Adipocyte (in vitro differentiated cells): ENCODE data around the gene ACAD8.

Source experiments
- DNase-seq: peaks from one replicate; pipeline ENCODE4 v3.0.0-alpha.2; 2015; ENCODE audit warnings: low read depth
- H3K27me3 ChIP-seq: replicated peaks from 2 replicates; pipeline ENCODE4 v1.7.0; 2013; ENCODE audit warnings: mild to moderate bottlenecking, low read length, moderate library complexity; ENCODE audit not compliant: control insufficient read depth, insufficient read depth
- H3K36me3 ChIP-seq: 2 replicates; pipeline ENCODE4 v1.7.0; 2013; ENCODE audit warnings: low read length, mild to moderate bottlenecking, moderate library complexity; ENCODE audit not compliant: control insufficient read depth, insufficient read depth, severe bottlenecking
- H3K4me1 ChIP-seq: 2 replicates; pipeline ENCODE4 v1.7.0; 2013; ENCODE audit warnings: mild to moderate bottlenecking, low read length, moderate library complexity; ENCODE audit not compliant: control insufficient read depth, insufficient read depth
- H3K4me3 ChIP-seq: 2 replicates; pipeline ENCODE4 v1.7.0; 2013; ENCODE audit warnings: mild to moderate bottlenecking, low read length, moderate library complexity
- H3K9ac ChIP-seq: 2 replicates; pipeline ENCODE4 v1.7.0; 2013; ENCODE audit warnings: mild to moderate bottlenecking, low read length, moderate library complexity
- H3K9me3 ChIP-seq: 2 replicates; pipeline ENCODE4 v1.7.0; 2013; ENCODE audit warnings: mild to moderate bottlenecking, low read length, moderate library complexity; ENCODE audit not compliant: control insufficient read depth

ACAD8 gene

GRCh38 chr11:134253188-134253993 lies at the start of gene ACAD8, which contains the start of gene THYN1:
Gene ACAD8, plus strand, starts transcription at chr11:134253568. Its CDS starts 33 bp downstream, at chr11:134253601.
Gene THYN1, minus strand, starts transcription at chr11:134253352. Its CDS starts 470 bp downstream, at chr11:134252882.
- Histone ChIP-seq H3K4me3 (peak within 1 kb of the TSS; percentile 97), H3K27me3 (no peaks in the 10 kb centered on the region), H3K36me3 (peaks cover 30% of the 10 kb centered on the region), H3K9me3 (no peaks in the 10 kb centered on the region), H3K9ac (peak within 1 kb of the TSS; percentile 89), H3K4me1 (peaks cover 39% of the 10 kb centered on the region)
- peak; percentile 99 for DNase-seq

- no peak overlapping the region for H3K4me3 ChIP-seq
- no peaks in the 10 kb centered on the region for H3K4me1 ChIP-seq
- H3K36me3 ChIP-seq, result peaks cover 85% of the 10 kb centered on the region
- H3K9ac ChIP-seq, result no peak overlapping the region
- DNase-seq, result no peak
- no peaks in the 10 kb centered on the region for H3K27me3 ChIP-seq
- no peaks in the 10 kb centered on the region for H3K9me3 ChIP-seq
Observed at GRCh38 chr11:134205729-134206128, 47.6 kb upstream of the ACAD8 start.

GRCh38 chr11:134206185-134206584 lies 47.2 kb upstream of the ACAD8 start:
- H3K4me1 ChIP-seq, result no peaks in the 10 kb centered on the region
- no peak overlapping the region for H3K4me3 ChIP-seq
- H3K9ac ChIP-seq, result no peak overlapping the region
- H3K9me3 ChIP-seq, result no peaks in the 10 kb centered on the region
- no peaks in the 10 kb centered on the region for H3K27me3 ChIP-seq
- peaks cover 83% of the 10 kb centered on the region for H3K36me3 ChIP-seq
- DNase-seq, result no peak

- Histone ChIP-seq H3K4me1 (no peaks in the 10 kb centered on the region), H3K9ac (no peak overlapping the region), H3K4me3 (no peak overlapping the region), H3K36me3 (peaks cover 72% of the 10 kb centered on the region), H3K27me3 (no peaks in the 10 kb centered on the region), H3K9me3 (no peaks in the 10 kb centered on the region)
- DNase-seq, result peak; percentile 43
Observed at GRCh38 chr11:134207538-134208239, 45.7 kb upstream of the ACAD8 start.

- peaks cover 39% of the 10 kb centered on the region for H3K36me3 ChIP-seq
Observed at GRCh38 chr11:134215836-134216235, 37.5 kb upstream of the ACAD8 start.

GRCh38 chr11:134216816-134217215 lies 36.6 kb upstream of the ACAD8 start:
- no peaks in the 10 kb centered on the region for H3K4me1 ChIP-seq
- no peaks in the 10 kb centered on the region for H3K9me3 ChIP-seq
- H3K9ac ChIP-seq, result no peak overlapping the region
- no peak for DNase-seq
- no peaks in the 10 kb centered on the region for H3K27me3 ChIP-seq
- peaks cover 35% of the 10 kb centered on the region for H3K36me3 ChIP-seq
- no peak overlapping the region for H3K4me3 ChIP-seq

More at GRCh38 chr11:134215836-134216235, 37.5 kb upstream of the ACAD8 start:
- Histone ChIP-seq H3K9ac (no peak overlapping the region), H3K4me1 (no peaks in the 10 kb centered on the region), H3K9me3 (no peaks in the 10 kb centered on the region), H3K4me3 (no peak overlapping the region), H3K27me3 (no peaks in the 10 kb centered on the region)
- DNase-seq, result no peak

- H3K4me1 ChIP-seq, result peaks cover 26% of the 10 kb centered on the region
- no peak for DNase-seq
- H3K9me3 ChIP-seq, result no peaks in the 10 kb centered on the region
- no peaks in the 10 kb centered on the region for H3K27me3 ChIP-seq
- peaks cover 15% of the 10 kb centered on the region for H3K36me3 ChIP-seq
- peak overlapping the region; percentile 97 for H3K4me3 ChIP-seq
- peak overlapping the region; percentile 94 for H3K9ac ChIP-seq
Observed at GRCh38 chr11:134223121-134223520, 30.2 kb upstream of the ACAD8 start.

GRCh38 chr11:134223836-134224709 lies 29.3 kb upstream of the ACAD8 start, which contains the start of the genes NCAPD3 and VPS26B:
Gene NCAPD3, minus strand, starts transcription at chr11:134223967. Its CDS starts 41 bp downstream, at chr11:134223926.
Gene VPS26B, plus strand, starts transcription at chr11:134224671. Its CDS starts 452 bp downstream, at chr11:134225123.
- Histone ChIP-seq H3K27me3 (no peaks in the 10 kb centered on the region), H3K4me3 (peak within 1 kb of the TSS; percentile 97), H3K36me3 (peaks cover 10% of the 10 kb centered on the region), H3K9ac (peak within 1 kb of the TSS; percentile 94), H3K9me3 (no peaks in the 10 kb centered on the region), H3K4me1 (peaks cover 26% of the 10 kb centered on the region)
- DNase-seq, result peak; percentile 99

GRCh38 chr11:134224710-134225664 lies 28.4 kb upstream of the ACAD8 start:
- Histone ChIP-seq H3K9me3 (no peaks in the 10 kb centered on the region), H3K27me3 (no peaks in the 10 kb centered on the region), H3K9ac (peak overlapping the region; percentile 94), H3K36me3 (peaks cover 4% of the 10 kb centered on the region), H3K4me3 (peak overlapping the region; percentile 97), H3K4me1 (peaks cover 30% of the 10 kb centered on the region)
- peak; percentile 68 for DNase-seq

GRCh38 chr11:134226806-134227325 lies 26.5 kb upstream of the ACAD8 start:
- H3K4me3 ChIP-seq, result peak overlapping the region; percentile 97
- H3K9ac ChIP-seq, result no peak overlapping the region
- DNase-seq, result no peak

More at GRCh38 chr11:134226806-134227325, 26.5 kb upstream of the ACAD8 start:
- Histone ChIP-seq H3K9me3 (no peaks in the 10 kb centered on the region), H3K36me3 (peaks cover 3% of the 10 kb centered on the region), H3K4me1 (peaks cover 30% of the 10 kb centered on the region), H3K27me3 (no peaks in the 10 kb centered on the region)
